SK-N-SH (cell line): ENCODE measurements around the gene COLEC12. TPM values are rescaled to one million over a fixed set of nuclear protein-coding genes. Genes with fewer than 3 reads are reported as not detected.

Experiments used
- CTCF ChIA-PET: fragments of 300-600, 350-600 bp; formaldehyde crosslinking; extraction: SDS; loops from one replicate; lab custom pipeline; 2021; lab: Yijun Ruan, JAX
- POLR2A ChIA-PET: fragments of 350-600 bp; sonication (Branson Sonifier 250); formaldehyde crosslinking; extraction: SDS; loops from one replicate; lab custom pipeline; 2020; ENCODE audit warnings: antibody characterized with exemption, inconsistent platforms; lab: Yijun Ruan, JAX
- DNase-seq: peaks from one replicate; pipeline ENCODE4 v3.0.0; 2012
- H2AFZ ChIP-seq: fragments of 200-600 bp; sonication (generic); 2 replicates; pipeline ENCODE4 v1.8.1; 2016; ENCODE audit warnings: antibody characterized with exemption, mild to moderate bottlenecking, low read depth
- H3F3A ChIP-seq: fragments of 200-600 bp; sonication (generic); replicated peaks from 2 replicates; pipeline ENCODE3; 2016; ENCODE audit warnings: antibody characterized with exemption, mild to moderate bottlenecking; ENCODE audit not compliant: insufficient read depth
- H3K27ac ChIP-seq, 2 experiments: fragments of 200-500 bp in 1 of 2; fragments of 200-600 bp in 1 of 2; sonication (Bioruptor generic) in 1 of 2; sonication (generic), shearing (Covaris generic) in 1 of 2; 2 replicates each; pipeline versions ENCODE4 v1.5.1 to v1.6.1; 2014 to 2016; ENCODE audit warnings: low read depth in 2 of 2, inconsistent platforms in 1 of 2, low read length in 1 of 2, mild to moderate bottlenecking in 1 of 2, mixed read lengths in 1 of 2
- H3K27me3 ChIP-seq: fragments of 200-600 bp; sonication (generic), shearing (Covaris generic); 2 replicates; pipeline ENCODE4 v1.6.1; 2016; ENCODE audit warnings: mixed run types; ENCODE audit not compliant: insufficient read depth
- H3K36me3 ChIP-seq, 2 experiments: fragments of 200-500 bp in 1 of 2; fragments of 200-600 bp in 1 of 2; sonication (Bioruptor generic) in 1 of 2; sonication (generic) in 1 of 2; replicated peaks in 1 of 2; 2 replicates each; pipeline versions ENCODE3 to v1.5.1; 2014 to 2016; ENCODE audit warnings: low read length in 1 of 2, mild to moderate bottlenecking in 1 of 2; ENCODE audit not compliant: insufficient read depth in 2 of 2, control insufficient read depth in 1 of 2
- H3K4me1 ChIP-seq, 2 experiments: fragments of 200-500 bp in 1 of 2; fragments of 200-600 bp in 1 of 2; sonication (Bioruptor generic) in 1 of 2; sonication (generic), shearing (Covaris generic) in 1 of 2; 2 replicates each; pipeline versions ENCODE4 v1.5.1 to v1.6.1; 2014 to 2016; ENCODE audit warnings: low read depth in 1 of 2, low read length in 1 of 2, mixed run types in 1 of 2; ENCODE audit not compliant: insufficient read depth in 2 of 2, control insufficient read depth in 1 of 2
- H3K4me2 ChIP-seq: fragments of 200-600 bp; sonication (generic), shearing (Covaris generic); 2 replicates; pipeline ENCODE4 v1.6.1; 2017; ENCODE audit warnings: mixed run types
- H3K4me3 ChIP-seq, 2 experiments: fragments of 200-500 bp in 1 of 2; fragments of 200-600 bp in 1 of 2; sonication (Bioruptor generic) in 1 of 2; sonication (generic), shearing (Covaris generic) in 1 of 2; 2 replicates each; pipeline versions ENCODE4 v1.5.1 to v1.8.1; 2014 to 2016; ENCODE audit warnings: low read depth in 2 of 2, inconsistent platforms in 1 of 2, low read length in 1 of 2, mild to moderate bottlenecking in 1 of 2, mixed read lengths in 1 of 2, moderate library complexity in 1 of 2
- H3K79me2 ChIP-seq: fragments of 200-600 bp; sonication (generic); 2 replicates; pipeline ENCODE4 v1.8.1; 2017; ENCODE audit warnings: mild to moderate bottlenecking; ENCODE audit not compliant: insufficient read depth
- H3K9ac ChIP-seq: fragments of 200-600 bp; sonication (generic); 2 replicates; pipeline ENCODE4 v1.6.1; 2017; ENCODE audit warnings: mixed run types
- H3K9me2 ChIP-seq: fragments of 200-600 bp; sonication (generic); 2 replicates; pipeline ENCODE4 v1.6.1; 2017; ENCODE audit warnings: mixed run types
- H3K9me3 ChIP-seq: fragments of 200-600 bp; sonication (generic); 2 replicates; pipeline ENCODE4 v1.6.1; 2017; ENCODE audit warnings: mixed run types, mild to moderate bottlenecking, moderate library complexity
- H4K20me1 ChIP-seq: fragments of 200-600 bp; sonication (generic); 2 replicates; pipeline ENCODE4 v1.6.1; 2017; ENCODE audit warnings: mild to moderate bottlenecking, mixed run types; ENCODE audit not compliant: insufficient read depth
- EP300 ChIP-seq, 2 experiments: IDR thresholded peaks; 2 replicates each; pipeline versions ENCODE4 v1.4.0 to v1.6.1; 2012; ENCODE audit warnings: borderline replicate concordance in 1 of 2, low read depth in 1 of 2, low read length in 1 of 2
- GATA2 ChIP-seq: sonication (generic); formaldehyde crosslinking; IDR thresholded peaks from 2 replicates; pipeline ENCODE4 v1.5.0; 2020; ENCODE audit warnings: mild to moderate bottlenecking, missing genetic modification reagents
- IRF3 ChIP-seq: fragments of 150-350 bp; IDR thresholded peaks from 2 replicates; pipeline ENCODE4 v1.6.1; 2016; ENCODE audit warnings: mild to moderate bottlenecking, low read depth, low read length
- MXI1 ChIP-seq: IDR thresholded peaks from 2 replicates; pipeline ENCODE4 v1.6.1; 2012; ENCODE audit warnings: mild to moderate bottlenecking, low read depth, low read length, improper control_type of control experiment
- NFIC ChIP-seq: IDR thresholded peaks from 2 replicates; pipeline ENCODE4 v1.4.0; 2012; ENCODE audit warnings: borderline replicate concordance
- PBX3 ChIP-seq: IDR thresholded peaks from 2 replicates; pipeline ENCODE4; 2012
- POLR2AphosphoS5 ChIP-seq: IDR thresholded peaks from 2 replicates; pipeline ENCODE4 v1.6.1; 2012; ENCODE audit warnings: low read depth, low read length
- RAD21 ChIP-seq: IDR thresholded peaks from 2 replicates; pipeline ENCODE4 v1.6.1; 2012; ENCODE audit warnings: mild to moderate bottlenecking, low read length
- REST ChIP-seq: IDR thresholded peaks from 2 replicates; pipeline ENCODE4 v1.6.1; 2012; ENCODE audit warnings: mild to moderate bottlenecking, low read depth, low read length, moderate library complexity
- RFX5 ChIP-seq: IDR thresholded peaks from 2 replicates; pipeline ENCODE4 v1.6.1; 2012; ENCODE audit warnings: mild to moderate bottlenecking, improper control_type of control experiment, low read length
- SIN3A ChIP-seq: IDR thresholded peaks from 2 replicates; pipeline ENCODE4 v1.6.1; 2012; ENCODE audit warnings: low read depth, mild to moderate bottlenecking, low read length, moderate library complexity, borderline replicate concordance
- TAF1 ChIP-seq: IDR thresholded peaks from 2 replicates; pipeline ENCODE4 v1.6.1; 2012; ENCODE audit warnings: low read depth, mild to moderate bottlenecking, low read length, moderate library complexity, borderline replicate concordance
- ZBTB33 ChIP-seq: IDR thresholded peaks from 2 replicates; pipeline ENCODE4 v1.4.0; 2012; ENCODE audit warnings: low read depth, borderline replicate concordance
- WGBS: methylation state at CpG from one replicate; pipeline ENCODE4 v1.1.6; 2017; ENCODE audit warnings: low lambda C conversion rate; 5-methylcytosine and 5-hydroxymethylcytosine counted together
- polyA plus RNA-seq, 3 experiments: library from polyadenylated mRNA; depleted of rRNA; stranded (reverse); fragments of >200 nt; gene quantifications; 2 replicates each; pipeline ENCODE4 v1.2.3, GENCODE V29; 2012

The COLEC12 gene
- polyA plus RNA-seq, 1 of the 3 experiments (the other 2 are of a cell fraction) = 41.2 TPM

GRCh38 chr18:438571-438970 lies 61.9 kb downstream of the COLEC12 start:
- no peaks in the 10 kb centered on the region for H3K36me3 ChIP-seq
- TF ChIP-seq REST = no peak
- no peak for TF ChIP-seq IRF3
- TF ChIP-seq EP300 (IDR thresholded peaks at IDR 0.05; ENCODE audit: borderline replicate concordance in 1 of 2, low read depth in 1 of 2, low read length in 1 of 2) = no peak
- TF ChIP-seq NFIC = no peak
- TF ChIP-seq POLR2AphosphoS5 = no peak
- no peak for TF ChIP-seq MXI1
- TF ChIP-seq ZBTB33 = no peak
- no peak for TF ChIP-seq SIN3A
- TF ChIP-seq PBX3 = no peak
- no peak for TF ChIP-seq GATA2 (CRISPR knock-in tag)
- no peak for TF ChIP-seq RFX5
- no peak for TF ChIP-seq TAF1
- no peak for TF ChIP-seq RAD21
- H3K79me2 ChIP-seq = no peaks in the 10 kb centered on the region
- no peaks in the 10 kb centered on the region for H3K9me3 ChIP-seq
- no peak overlapping the region for H3K4me2 ChIP-seq
- peaks cover 9% of the 10 kb centered on the region for H3F3A ChIP-seq
- H3K9me2 ChIP-seq = no peaks in the 10 kb centered on the region
- H4K20me1 ChIP-seq = no peaks in the 10 kb centered on the region
- peaks cover 0 to 9% of the 10 kb centered on the region in 2 experiments; a peak in 2 of 4 replicates for H3K4me1 ChIP-seq
- DNase-seq = no peak
- 83% methylated on average over 2 of the region's 2 CpGs for WGBS
- H3K27me3 ChIP-seq = no peaks in the 10 kb centered on the region
- H3K4me3 ChIP-seq = no peak overlapping the region
- POLR2A ChIA-PET = no interaction called here
- CTCF ChIA-PET = interaction anchor here (1.6 kb wide), 1 partner anchor 49 kb away, joined by 5 read pairs; no protein-coding TSS in a partner anchor
- H2AFZ ChIP-seq = no peak overlapping the region
- no peak overlapping the region for H3K27ac ChIP-seq
- H3K9ac ChIP-seq = no peak overlapping the region
